Activated T-helper 1 cell treated with anti-CD3 and anti-CD28 coated beads, Interleukin-2, amount 50 U/mL, for 16 hours (primary cell): ENCODE measurements around the gene SDSL.

ENCODE experiments used
- DNase-seq, 2 donors: peaks; one replicate each; pipeline ENCODE4 v3.0.0-alpha.2; 2020; ENCODE audit warnings: low read depth in 1 of 2, low spot score in 1 of 2

Gene SDSL

GRCh38 chr12:113467502-113468364, 45.6 kb downstream of the SDSL start:
- DNase-seq, result no peak

GRCh38 chr12:113468365-113469223, 46.4 kb downstream of the SDSL start:
- no peak for DNase-seq

- DNase-seq, result no peak
These were observed 47.2 kb downstream of the SDSL start for GRCh38 chr12:113469224-113469948.

- DNase-seq, result no peak
These were observed 48.0 kb downstream of the SDSL start for GRCh38 chr12:113469949-113470743.

GRCh38 chr12:113470871-113471618, 48.9 kb downstream of the SDSL start:
- DNase-seq, result no peak

GRCh38 chr12:113471619-113472171, 49.5 kb downstream of the SDSL start, which contains the start of gene LHX5:
LHX5 (minus strand) TSS chr12:113471871; CDS start chr12:113471498, 373 bp downstream.
- no peak for DNase-seq

GRCh38 chr12:113472191-113473121, 50.3 kb downstream of the SDSL start:
- DNase-seq, result no peak

GRCh38 chr12:113473400-113473799, 51.2 kb downstream of the SDSL start:
- DNase-seq, result no peak

- DNase-seq, result no peak
These were observed 51.8 kb downstream of the SDSL start for GRCh38 chr12:113473942-113474341.

GRCh38 chr12:113474635-113475436, 52.7 kb downstream of the SDSL start:
- no peak for DNase-seq

- no peak for DNase-seq
These were observed 53.4 kb downstream of the SDSL start for GRCh38 chr12:113475451-113476175.

- DNase-seq, result no peak
These were observed 54.2 kb downstream of the SDSL start for GRCh38 chr12:113476176-113476986.

GRCh38 chr12:113477171-113477841, 55.1 kb downstream of the SDSL start:
- no peak for DNase-seq

- DNase-seq, result no peak
These were observed 55.6 kb downstream of the SDSL start for GRCh38 chr12:113477842-113478215.

- no peak for DNase-seq
These were observed 56.3 kb downstream of the SDSL start for GRCh38 chr12:113478351-113479011.
